Measurements from ENCODE around the gene ANTXR1.

DNA sequence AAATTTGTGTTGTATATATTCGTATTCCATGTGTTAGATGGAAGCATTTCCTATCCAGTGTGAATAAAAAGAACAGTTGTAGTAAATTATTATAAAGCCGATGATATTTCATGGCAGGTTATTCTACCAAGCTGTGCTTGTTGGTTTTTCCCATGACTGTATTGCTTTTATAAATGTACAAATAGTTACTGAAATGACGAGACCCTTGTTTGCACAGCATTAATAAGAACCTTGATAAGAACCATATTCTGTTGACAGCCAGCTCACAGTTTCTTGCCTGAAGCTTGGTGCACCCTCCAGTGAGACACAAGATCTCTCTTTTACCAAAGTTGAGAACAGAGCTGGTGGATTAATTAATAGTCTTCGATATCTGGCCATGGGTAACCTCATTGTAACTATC is 235.3 kb downstream of the ANTXR1 start:
- no peak for TF ChIP-seq CTCF (IDR thresholded peaks at IDR 0.05; ENCODE audit: borderline replicate concordance, extremely low read depth, low read length, poor library complexity, severe bottlenecking)
- TF ChIP-seq EZH2 (IDR thresholded peaks at IDR 0.05; ENCODE audit: borderline replicate concordance, low read depth, low read length, severe bottlenecking): no peak

All from DND-41 (cell line).